Uterus (tissue), 2 donors: ENCODE measurements around the gene ZNF20.

Experiments used
- POLR2A ChIP-seq, 2 donors: fragments of 450-650 bp; IDR thresholded peaks; one replicate each; pipeline ENCODE4 v1.6.1; 2016; ENCODE audit warnings: antibody characterized with exemption in 2 of 2, mild to moderate bottlenecking in 1 of 2, moderate library complexity in 1 of 2
- TF ChIP-seq, protein P1 (sequence below), 4 experiments: fragments of 200-600 bp in 2 of 4; fragments of 450-650 bp in 2 of 4; sonication (generic) in 2 of 4; IDR thresholded peaks; one replicate each; pipeline ENCODE4 v1.5.1; 2016 to 2019; ENCODE audit warnings: antibody characterized with exemption in 4 of 4, mild to moderate bottlenecking in 2 of 4, moderate library complexity in 1 of 4

GRCh38 chr19:12133069-12133468 lies 7.1 kb downstream of the ZNF20 start:
- TF ChIP-seq, protein P1, sequence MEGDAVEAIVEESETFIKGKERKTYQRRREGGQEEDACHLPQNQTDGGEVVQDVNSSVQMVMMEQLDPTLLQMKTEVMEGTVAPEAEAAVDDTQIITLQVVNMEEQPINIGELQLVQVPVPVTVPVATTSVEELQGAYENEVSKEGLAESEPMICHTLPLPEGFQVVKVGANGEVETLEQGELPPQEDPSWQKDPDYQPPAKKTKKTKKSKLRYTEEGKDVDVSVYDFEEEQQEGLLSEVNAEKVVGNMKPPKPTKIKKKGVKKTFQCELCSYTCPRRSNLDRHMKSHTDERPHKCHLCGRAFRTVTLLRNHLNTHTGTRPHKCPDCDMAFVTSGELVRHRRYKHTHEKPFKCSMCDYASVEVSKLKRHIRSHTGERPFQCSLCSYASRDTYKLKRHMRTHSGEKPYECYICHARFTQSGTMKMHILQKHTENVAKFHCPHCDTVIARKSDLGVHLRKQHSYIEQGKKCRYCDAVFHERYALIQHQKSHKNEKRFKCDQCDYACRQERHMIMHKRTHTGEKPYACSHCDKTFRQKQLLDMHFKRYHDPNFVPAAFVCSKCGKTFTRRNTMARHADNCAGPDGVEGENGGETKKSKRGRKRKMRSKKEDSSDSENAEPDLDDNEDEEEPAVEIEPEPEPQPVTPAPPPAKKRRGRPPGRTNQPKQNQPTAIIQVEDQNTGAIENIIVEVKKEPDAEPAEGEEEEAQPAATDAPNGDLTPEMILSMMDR (IDR thresholded peaks at IDR 0.05): no peak
- TF ChIP-seq POLR2A (IDR thresholded peaks at IDR 0.05): no peak
